Activated T-helper 1 cell treated with anti-CD3 and anti-CD28 coated beads, Interleukin-12 subunit alpha, Interleukin-12 subunit beta, Interleukin-2, Interleukin-4 antibody, amounts not matched to agents 30 ng/mL and 10 ng/mL and 1 ng/mL, durations not matched to agents 14 hours and 24 hours and 36 hours (primary cell): Measurements from ENCODE around the gene BORCS5. TPM values are rescaled to one million over a fixed set of nuclear protein-coding genes. Genes with fewer than 3 reads are reported as not detected.
"Not testable (repeated sequence)": the region's sequence is repeated elsewhere in the genome, so short reads cannot be mapped to it uniquely, and the experiment has no call there.

Experiments used
- DNase-seq: peaks from one replicate; pipeline ENCODE4 v3.0.0; 2021; ENCODE audit warnings: low spot score
- H3K27ac Mint-ChIP-seq: one replicate; pipeline ENCODE4 v1.8.0; 2021; ENCODE audit warnings: mild to moderate bottlenecking, mixed read lengths
- H3K27me3 Mint-ChIP-seq: one replicate; pipeline ENCODE4 v1.8.0; 2022; ENCODE audit warnings: mild to moderate bottlenecking, moderate library complexity, mixed read lengths; ENCODE audit not compliant: insufficient read depth
- H3K36me3 Mint-ChIP-seq: one replicate; pipeline ENCODE4 v1.8.0; 2021; ENCODE audit warnings: low read depth, mixed read lengths
- H3K4me1 Mint-ChIP-seq: one replicate; pipeline ENCODE4 v1.8.0; 2021; ENCODE audit warnings: low read depth, mixed read lengths
- H3K4me3 Mint-ChIP-seq: one replicate; pipeline ENCODE4 v1.8.0; 2021; ENCODE audit warnings: mild to moderate bottlenecking, moderate library complexity, mixed read lengths
- H3K9me3 Mint-ChIP-seq: one replicate; pipeline ENCODE4 v1.8.0; 2021; ENCODE audit warnings: mixed read lengths
- intact Hi-C: fragments of 100-400 bp; cut with micrococcal nuclease; formaldehyde crosslinking; loops from one replicate; pipeline ENCODE4 v1.15.1; 2024
- total RNA-seq: library from RNA; stranded (reverse); gene quantifications from 2 replicates; pipeline ENCODE4 v1.2.3, GENCODE V29; 2022

Gene BORCS5
- 34.5 and 39.6 TPM in 2 replicates for total RNA-seq

DNA sequence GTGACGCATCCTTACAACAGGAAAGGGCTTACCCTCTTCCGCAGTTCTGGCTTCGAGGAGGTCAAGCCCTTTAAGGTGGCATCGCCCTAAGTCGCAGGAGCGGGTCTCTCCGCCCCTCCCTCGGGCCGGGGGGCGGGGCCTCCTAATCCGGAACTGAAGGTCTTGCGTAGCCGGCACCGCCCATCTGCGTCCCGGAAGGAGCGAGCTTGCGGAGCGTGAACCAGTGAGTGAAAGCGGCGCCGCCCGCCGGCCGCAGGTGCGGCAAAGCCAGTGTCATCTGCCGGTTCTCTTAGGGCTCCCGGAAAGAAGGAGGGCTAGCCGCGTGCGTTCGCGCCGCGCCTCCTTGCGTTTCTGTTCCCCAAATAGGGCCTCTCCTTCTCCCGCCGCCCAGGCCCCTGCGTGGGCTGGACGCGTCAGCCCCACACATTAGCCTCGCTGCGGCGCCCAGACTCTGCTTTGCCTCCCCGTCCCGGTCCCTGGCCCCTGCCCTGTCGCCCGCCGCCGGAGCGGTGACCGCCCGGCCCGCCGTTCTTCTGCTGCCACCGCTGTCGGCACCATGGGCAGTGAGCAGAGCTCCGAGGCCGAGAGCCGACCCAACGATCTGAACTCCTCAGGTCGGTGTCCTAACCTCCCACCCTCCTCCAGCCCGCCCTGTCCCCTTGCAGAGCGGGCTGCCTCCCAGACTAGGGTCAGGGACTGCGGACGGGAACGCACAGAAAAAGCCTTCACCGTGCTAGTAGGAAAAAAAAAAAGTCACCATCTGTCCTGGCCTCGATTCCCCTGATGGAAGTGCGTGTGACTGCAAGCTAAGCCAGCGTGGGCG is at the start of gene BORCS5:
BORCS5 (plus strand) TSS at position 183 of the 823 bp plus-strand sequence; CDS start at position 557, 374 bp downstream.
- peaks cover 48% of the 10 kb centered on the region for H3K4me1 Mint-ChIP-seq
- peak within 1 kb of the TSS; percentile 97 for H3K4me3 Mint-ChIP-seq
- H3K36me3 Mint-ChIP-seq, result peaks cover 12% of the 10 kb centered on the region
- intact Hi-C loops, result loop anchor here (1.0 to 10.0 kb wide), 13 partner anchors 23 to 1634 kb away; partner anchors contain the start of genes CDKN1B, DDX47, GSG1 and SMIM10L1
- peak; percentile 98 for DNase-seq
- peak within 1 kb of the TSS; percentile 96 for H3K27ac Mint-ChIP-seq
- no peaks in the 10 kb centered on the region for H3K9me3 Mint-ChIP-seq
- no peaks in the 10 kb centered on the region for H3K27me3 Mint-ChIP-seq

DNA sequence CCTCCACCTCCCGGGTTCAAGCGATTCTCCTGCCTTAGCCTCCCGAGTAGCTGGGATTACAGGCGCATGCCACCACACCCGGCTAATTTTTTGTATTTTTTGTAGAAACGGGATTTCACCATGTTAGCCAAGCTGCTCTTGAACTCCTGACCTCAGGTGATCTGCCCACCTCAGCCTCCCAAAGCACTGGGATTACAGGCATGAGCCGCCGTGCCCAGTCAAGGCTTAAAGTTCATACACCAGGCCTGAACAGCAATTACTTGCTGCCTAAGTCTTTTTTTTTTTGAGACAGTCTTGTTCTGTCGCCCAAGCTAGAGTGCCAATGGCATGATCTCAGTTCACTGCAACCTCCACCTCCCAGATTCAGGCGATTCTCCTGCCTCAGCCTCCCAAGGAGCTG is 46.2 kb upstream of the BORCS5 start:
- H3K27ac Mint-ChIP-seq, H3K4me1 Mint-ChIP-seq, H3K4me3 Mint-ChIP-seq, H3K9me3 Mint-ChIP-seq, intact Hi-C loops, DNase-seq, H3K36me3 Mint-ChIP-seq, H3K27me3 Mint-ChIP-seq: not testable (repeated sequence)

DNA sequence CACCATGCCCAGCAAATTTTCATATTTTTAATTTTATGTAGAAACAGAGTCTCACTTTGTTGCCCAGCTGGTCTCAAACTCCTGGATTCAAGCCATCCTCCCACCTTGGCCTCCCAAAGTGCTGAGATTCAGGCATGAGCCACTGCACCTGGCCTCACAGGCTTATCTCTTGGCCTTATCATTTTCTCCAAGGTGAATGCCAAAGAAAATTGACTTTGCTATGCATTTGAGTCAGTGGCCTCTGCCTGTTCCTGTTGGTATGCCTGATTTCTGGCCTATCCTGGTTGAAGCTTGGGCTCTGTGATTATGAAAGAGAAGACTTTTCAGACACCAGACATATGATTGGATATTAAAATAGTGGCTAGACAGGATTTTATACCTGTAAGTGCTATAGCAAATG is 41.0 kb upstream of the BORCS5 start:
- intact Hi-C loops, result no loop called here
- no peak overlapping the region for H3K27ac Mint-ChIP-seq
- no peaks in the 10 kb centered on the region for H3K4me1 Mint-ChIP-seq
- H3K27me3 Mint-ChIP-seq, result peaks cover 3% of the 10 kb centered on the region
- H3K9me3 Mint-ChIP-seq, result no peaks in the 10 kb centered on the region
- no peaks in the 10 kb centered on the region for H3K36me3 Mint-ChIP-seq
- DNase-seq, result no peak
- H3K4me3 Mint-ChIP-seq, result no peak overlapping the region

DNA sequence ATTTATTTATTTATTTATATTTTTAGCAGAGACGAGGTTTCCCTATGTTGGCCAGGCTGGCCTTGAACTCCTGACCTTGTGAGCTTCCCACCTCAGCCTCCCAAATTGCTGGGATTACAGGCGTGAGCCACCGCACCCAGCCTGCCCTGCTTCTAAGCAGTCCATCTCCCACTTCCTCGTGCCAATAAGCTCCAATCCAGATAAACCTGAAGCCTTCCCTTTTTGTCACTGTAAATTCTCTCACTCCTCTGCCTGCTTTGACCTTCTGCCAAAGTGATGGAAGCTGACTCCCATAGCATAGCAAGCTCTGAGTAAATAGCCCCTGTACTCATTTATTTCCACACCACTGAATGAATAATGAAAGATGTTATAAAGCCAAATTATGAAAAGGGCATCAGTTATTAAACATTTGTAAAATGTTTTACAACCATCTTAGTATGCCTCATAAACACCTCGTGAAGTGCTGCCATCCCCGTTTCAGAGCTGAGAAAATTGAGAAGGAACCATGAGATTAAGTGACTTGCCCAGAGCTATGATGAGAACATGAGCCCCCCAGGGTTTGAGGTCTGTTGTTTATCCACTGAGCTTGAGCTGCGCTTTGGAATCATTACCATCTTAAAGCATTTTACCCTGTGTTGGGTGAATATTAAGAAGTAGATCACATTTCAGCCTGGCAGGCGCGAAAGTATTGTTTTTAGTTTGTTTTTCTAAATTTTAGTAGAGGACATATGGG is 37.3 kb upstream of the BORCS5 start:
- intact Hi-C loops, result no loop called here
- Mint-ChIP-seq H3K4me3 (no peak overlapping the region), H3K27ac (no peak overlapping the region), H3K9me3 (no peaks in the 10 kb centered on the region), H3K36me3 (no peaks in the 10 kb centered on the region), H3K4me1 (peaks cover 5% of the 10 kb centered on the region), H3K27me3 (peaks cover 6% of the 10 kb centered on the region)
- no peak for DNase-seq

DNA sequence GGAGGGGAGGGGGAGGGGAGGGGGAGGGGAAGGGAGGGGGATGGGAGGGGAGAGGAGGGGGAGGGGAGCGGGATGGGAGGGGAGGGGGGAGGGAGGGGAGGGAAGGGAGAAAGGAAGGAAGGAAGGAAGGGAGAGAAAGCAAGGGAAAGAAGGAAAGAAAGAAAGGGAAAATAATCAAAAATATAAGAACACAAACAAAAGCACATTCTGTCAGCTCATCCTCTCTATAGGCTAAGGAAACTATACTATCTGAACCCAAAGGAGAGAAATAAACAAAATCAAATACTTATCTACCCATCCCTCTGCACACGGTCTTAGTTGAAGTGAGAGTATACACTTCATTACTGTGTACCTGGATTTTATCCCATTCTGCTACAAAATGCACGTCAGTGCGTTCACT is 33.8 kb upstream of the BORCS5 start:
- intact Hi-C loops, result no loop called here

DNA sequence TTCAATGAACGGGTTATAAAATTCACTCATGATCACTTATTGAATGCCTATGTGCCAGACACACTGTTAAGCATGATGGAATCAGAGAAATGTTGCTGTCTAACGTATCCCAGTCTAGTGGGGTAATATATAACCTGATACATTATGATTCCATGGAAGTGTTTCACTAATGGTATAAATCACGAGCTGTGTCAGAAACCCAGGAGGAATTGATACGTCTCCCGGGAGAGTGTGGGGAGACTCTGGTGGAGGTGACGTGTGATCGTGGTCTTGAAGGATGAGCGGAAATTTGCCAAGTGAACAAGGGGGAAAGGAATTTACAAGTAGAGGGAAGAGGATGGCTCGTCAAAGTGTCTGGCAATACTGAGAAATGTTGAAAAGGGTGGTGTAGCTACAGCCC is 33.3 kb upstream of the BORCS5 start:
- Mint-ChIP-seq H3K36me3 (no peaks in the 10 kb centered on the region), H3K4me1 (peaks cover 9% of the 10 kb centered on the region), H3K27me3 (peaks cover 8% of the 10 kb centered on the region), H3K9me3 (no peaks in the 10 kb centered on the region), H3K4me3 (no peak overlapping the region), H3K27ac (no peak overlapping the region)
- DNase-seq, result no peak
- intact Hi-C loops, result no loop called here

More for the DNA sequence above, 33.8 kb upstream of the BORCS5 start:
- no peaks in the 10 kb centered on the region for H3K36me3 Mint-ChIP-seq
- H3K9me3 Mint-ChIP-seq, result no peaks in the 10 kb centered on the region
- no peak overlapping the region for H3K4me3 Mint-ChIP-seq
- H3K27me3 Mint-ChIP-seq, result peaks cover 8% of the 10 kb centered on the region
- no peak overlapping the region for H3K27ac Mint-ChIP-seq
- DNase-seq, result no peak
- H3K4me1 Mint-ChIP-seq, result peaks cover 9% of the 10 kb centered on the region

DNA sequence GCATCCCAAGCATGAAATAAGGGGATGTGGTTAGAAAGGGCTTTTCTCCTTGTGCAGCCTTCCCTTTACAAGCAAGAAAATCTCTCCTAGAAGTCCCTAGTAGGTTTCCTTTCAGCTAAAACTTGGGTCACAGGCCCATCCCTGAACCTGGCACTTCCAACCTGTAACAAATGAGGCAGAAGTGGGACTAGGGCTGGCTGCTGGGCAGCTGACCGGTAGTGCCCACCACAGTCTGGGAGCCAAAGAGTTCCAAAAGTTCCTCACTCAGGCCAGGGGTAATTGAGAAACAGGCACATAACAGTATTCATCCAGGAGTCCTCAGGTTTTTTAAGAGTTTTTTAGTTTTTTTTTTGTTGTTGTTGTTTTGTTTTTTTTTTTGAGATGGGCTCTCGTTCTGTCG is 30.6 kb upstream of the BORCS5 start:
- H3K36me3 Mint-ChIP-seq, result no peaks in the 10 kb centered on the region
- intact Hi-C loops, result loop anchor here (2.0 to 5.0 kb wide), 2 partner anchors 289 to 771 kb away; no protein-coding TSS in a partner anchor
- H3K27me3 Mint-ChIP-seq, result peaks cover 3% of the 10 kb centered on the region
- peaks cover 13% of the 10 kb centered on the region for H3K4me1 Mint-ChIP-seq
- DNase-seq, result no peak
- H3K27ac Mint-ChIP-seq, result no peak overlapping the region
- no peaks in the 10 kb centered on the region for H3K9me3 Mint-ChIP-seq
- no peak overlapping the region for H3K4me3 Mint-ChIP-seq

DNA sequence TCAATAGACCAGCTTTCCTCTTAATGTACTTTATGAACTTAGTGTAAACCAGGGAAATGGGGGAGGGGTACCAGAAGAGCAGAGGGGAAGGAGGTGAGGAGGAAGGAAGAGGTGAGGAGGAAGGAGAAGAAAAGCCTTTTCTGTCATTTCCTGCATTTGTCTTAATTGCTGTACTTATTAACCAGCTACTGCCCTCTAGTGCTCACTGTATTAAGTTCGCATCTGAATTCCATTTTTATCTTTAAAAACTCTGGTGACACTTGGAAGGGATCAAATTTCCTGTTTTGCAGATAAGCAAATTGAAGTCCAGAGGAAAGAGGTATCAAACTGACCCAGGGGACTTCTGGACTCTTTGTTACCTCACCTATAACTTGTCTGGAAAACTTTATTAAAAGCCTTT is 29.1 kb upstream of the BORCS5 start:
- peaks cover 2% of the 10 kb centered on the region for H3K27me3 Mint-ChIP-seq
- no peak for DNase-seq
- peaks cover 13% of the 10 kb centered on the region for H3K4me1 Mint-ChIP-seq
- H3K9me3 Mint-ChIP-seq, result no peaks in the 10 kb centered on the region
- no peaks in the 10 kb centered on the region for H3K36me3 Mint-ChIP-seq
- no peak overlapping the region for H3K4me3 Mint-ChIP-seq
- intact Hi-C loops, result loop anchor here (1.0 to 5.0 kb wide), 4 partner anchors 247 to 773 kb away; no protein-coding TSS in a partner anchor
- no peak overlapping the region for H3K27ac Mint-ChIP-seq

DNA sequence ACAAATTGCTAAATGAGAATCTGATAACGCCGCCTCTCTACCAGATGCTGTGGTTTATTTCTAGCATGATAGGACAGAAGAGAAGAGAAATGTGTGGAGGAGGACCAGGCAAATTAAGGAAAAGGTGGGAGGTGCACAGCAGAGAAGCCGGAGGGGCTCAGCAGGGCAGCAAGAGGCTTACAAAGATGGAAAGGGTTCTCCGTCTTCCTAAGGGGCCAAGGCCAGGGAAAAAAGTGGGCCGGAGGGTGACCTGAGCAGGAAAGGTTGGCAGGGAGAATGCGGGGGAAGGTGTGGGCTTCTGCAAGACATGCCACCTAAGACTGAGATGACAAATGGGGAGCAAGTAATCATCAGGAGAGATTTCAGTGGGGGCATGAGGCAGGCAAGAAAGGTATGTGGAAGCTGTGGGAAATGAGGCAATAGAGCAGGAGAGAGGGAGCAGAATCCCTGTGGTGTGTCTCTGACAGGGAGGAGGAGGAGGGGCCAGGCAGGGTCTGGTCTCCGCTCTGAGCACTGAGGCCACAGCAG is 25.6 kb upstream of the BORCS5 start:
- no peaks in the 10 kb centered on the region for H3K36me3 Mint-ChIP-seq
- no peak for DNase-seq
- peaks cover 37% of the 10 kb centered on the region for H3K4me1 Mint-ChIP-seq
- no peaks in the 10 kb centered on the region for H3K27me3 Mint-ChIP-seq
- no peaks in the 10 kb centered on the region for H3K9me3 Mint-ChIP-seq
- no peak overlapping the region for H3K4me3 Mint-ChIP-seq
- intact Hi-C loops, result no loop called here
- H3K27ac Mint-ChIP-seq, result no peak overlapping the region

DNA sequence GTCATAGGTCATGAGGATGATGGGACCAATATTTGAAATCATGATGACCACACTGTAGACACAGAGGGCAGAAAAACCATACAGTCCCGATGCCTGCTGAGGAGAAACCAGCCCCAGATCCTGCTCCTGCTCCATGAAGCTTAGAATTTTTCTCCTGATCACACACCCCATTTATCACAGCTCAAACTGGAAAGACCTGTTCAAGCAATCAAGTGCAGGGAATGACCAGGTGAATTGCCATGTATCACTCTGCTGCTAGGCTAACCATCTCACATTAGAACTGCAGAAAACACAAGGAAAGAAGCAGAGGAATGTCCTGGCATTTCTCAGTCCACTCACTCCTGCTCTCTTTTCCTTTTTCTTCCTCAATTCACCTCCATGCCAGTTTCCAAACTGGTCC is 25.0 kb upstream of the BORCS5 start:
- H3K27ac Mint-ChIP-seq, result no peak overlapping the region

DNA sequence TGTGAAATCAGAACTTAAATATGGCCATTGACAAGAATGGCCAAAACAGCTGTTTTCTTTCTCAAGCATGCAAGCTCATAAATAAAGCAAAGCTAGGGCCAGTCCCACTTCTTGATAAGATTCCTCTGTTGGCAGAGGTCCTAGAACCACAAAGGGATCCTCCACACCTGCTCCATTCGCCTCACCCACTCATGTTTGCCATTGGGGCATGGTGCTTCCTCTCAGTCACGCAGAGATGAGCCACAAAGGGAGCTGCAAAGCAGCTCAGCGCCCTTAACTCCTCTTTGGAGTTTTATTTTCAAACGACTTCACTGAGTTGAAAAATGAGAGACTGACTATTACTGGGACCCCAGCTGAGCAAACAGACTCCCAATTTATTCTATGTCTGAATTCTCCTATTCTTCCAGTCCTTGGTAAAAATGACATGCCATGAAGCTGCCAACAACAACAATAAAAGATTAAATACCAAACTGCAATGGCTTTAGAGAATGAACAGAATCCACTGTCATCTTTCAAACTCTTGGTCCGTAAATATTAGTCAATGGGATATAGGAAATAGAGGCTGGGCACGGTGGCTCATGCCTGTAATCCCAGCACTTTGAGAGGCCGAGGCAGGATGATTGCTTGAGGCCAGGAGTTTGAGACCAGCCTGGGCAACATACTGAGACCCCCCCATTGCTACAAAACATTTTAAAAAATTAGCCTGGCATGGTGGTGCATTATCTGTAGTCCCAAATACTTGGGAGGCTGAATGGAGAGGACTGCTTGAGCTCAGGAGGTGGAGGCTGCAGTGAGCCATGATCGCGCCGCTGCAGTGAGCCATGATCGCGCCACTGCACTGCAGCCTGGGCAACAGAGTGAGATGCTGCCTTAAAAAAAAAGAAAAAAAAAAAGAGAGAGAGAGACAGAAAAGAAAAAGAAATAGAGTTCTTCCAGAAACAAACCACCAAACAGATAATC is 23.2 kb upstream of the BORCS5 start:
- Mint-ChIP-seq H3K27ac (no peak overlapping the region), H3K36me3 (no peaks in the 10 kb centered on the region), H3K27me3 (no peaks in the 10 kb centered on the region)

More for the DNA sequence above, 25.0 kb upstream of the BORCS5 start:
- no peaks in the 10 kb centered on the region for H3K27me3 Mint-ChIP-seq
- no peaks in the 10 kb centered on the region for H3K9me3 Mint-ChIP-seq
- H3K36me3 Mint-ChIP-seq, result no peaks in the 10 kb centered on the region
- no peak for DNase-seq
- H3K4me1 Mint-ChIP-seq, result peaks cover 39% of the 10 kb centered on the region
- H3K4me3 Mint-ChIP-seq, result no peak overlapping the region
- intact Hi-C loops, result no loop called here

More for the DNA sequence above, 23.2 kb upstream of the BORCS5 start:
- Mint-ChIP-seq H3K4me1 (peaks cover 40% of the 10 kb centered on the region), H3K4me3 (no peak overlapping the region), H3K9me3 (no peaks in the 10 kb centered on the region)
- intact Hi-C loops, result loop anchor here (1.0 to 2.0 kb wide), 4 partner anchors 24 to 779 kb away; partner anchors contain the start of gene BORCS5
- DNase-seq, result no peak
